Measurements from ENCODE around the gene ZSWIM5. TPM values are rescaled to one million over a fixed set of nuclear protein-coding genes. Genes with fewer than 3 reads are reported as not detected.

The ZSWIM5 gene
- total and polyA plus RNA-seq, 4 donors, result 0.67 to 2.9 (median 1.3) TPM

DNA sequence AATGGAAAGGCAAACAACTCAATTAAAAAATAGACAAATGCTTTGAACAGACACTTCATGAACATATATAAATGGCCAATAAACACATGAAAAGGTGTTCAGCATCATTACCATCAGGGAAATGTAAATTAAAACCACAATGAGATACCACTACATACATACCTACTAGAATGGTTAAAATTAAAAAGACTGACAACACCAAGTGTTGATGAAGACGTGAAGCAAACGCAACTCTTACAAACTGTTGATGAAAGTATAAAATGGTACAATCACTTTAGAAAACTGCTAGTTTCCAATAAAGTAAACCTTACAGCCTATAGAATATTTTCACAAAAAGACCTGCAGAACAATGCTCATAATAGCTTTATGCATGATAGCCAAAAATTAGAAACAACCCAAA is 230.2 kb downstream of the ZSWIM5 start:
- Histone ChIP-seq H3K27ac (ENCODE audit: low read depth in 1 of 2, low read length in 2 of 2) (no peak overlapping the region), H3K4me1 (ENCODE audit: control insufficient read depth in 4 of 4, insufficient read depth in 4 of 4, low read length in 3 of 4) (no peaks in the 10 kb centered on the region), H3K9ac (ENCODE audit: low read depth in 1 of 2, low read length in 2 of 2) (no peak overlapping the region), H3K4me3 (ENCODE audit: low read depth in 1 of 3, low read length in 3 of 3) (no peak overlapping the region), H3K9me3 (ENCODE audit: control insufficient read depth in 4 of 4, low read length in 3 of 4) (no peaks in the 10 kb centered on the region), H3K27me3 (ENCODE audit: control insufficient read depth in 4 of 4, insufficient read depth in 4 of 4, low read length in 3 of 4) (no peaks in the 10 kb centered on the region), H3K36me3 (ENCODE audit: control insufficient read depth in 4 of 4, insufficient read depth in 3 of 4, low read depth in 1 of 4, low read length in 3 of 4) (peaks cover 20 to 42% (median 34%) of the 10 kb centered on the region in 4 donors)
- no peak for DNase-seq (ENCODE audit: low spot score)
- TF ChIP-seq JUND (IDR thresholded peaks at IDR 0.05), result no peak
- no peak for TF ChIP-seq SP1 (IDR thresholded peaks at IDR 0.05)
- TF ChIP-seq, protein P1, sequence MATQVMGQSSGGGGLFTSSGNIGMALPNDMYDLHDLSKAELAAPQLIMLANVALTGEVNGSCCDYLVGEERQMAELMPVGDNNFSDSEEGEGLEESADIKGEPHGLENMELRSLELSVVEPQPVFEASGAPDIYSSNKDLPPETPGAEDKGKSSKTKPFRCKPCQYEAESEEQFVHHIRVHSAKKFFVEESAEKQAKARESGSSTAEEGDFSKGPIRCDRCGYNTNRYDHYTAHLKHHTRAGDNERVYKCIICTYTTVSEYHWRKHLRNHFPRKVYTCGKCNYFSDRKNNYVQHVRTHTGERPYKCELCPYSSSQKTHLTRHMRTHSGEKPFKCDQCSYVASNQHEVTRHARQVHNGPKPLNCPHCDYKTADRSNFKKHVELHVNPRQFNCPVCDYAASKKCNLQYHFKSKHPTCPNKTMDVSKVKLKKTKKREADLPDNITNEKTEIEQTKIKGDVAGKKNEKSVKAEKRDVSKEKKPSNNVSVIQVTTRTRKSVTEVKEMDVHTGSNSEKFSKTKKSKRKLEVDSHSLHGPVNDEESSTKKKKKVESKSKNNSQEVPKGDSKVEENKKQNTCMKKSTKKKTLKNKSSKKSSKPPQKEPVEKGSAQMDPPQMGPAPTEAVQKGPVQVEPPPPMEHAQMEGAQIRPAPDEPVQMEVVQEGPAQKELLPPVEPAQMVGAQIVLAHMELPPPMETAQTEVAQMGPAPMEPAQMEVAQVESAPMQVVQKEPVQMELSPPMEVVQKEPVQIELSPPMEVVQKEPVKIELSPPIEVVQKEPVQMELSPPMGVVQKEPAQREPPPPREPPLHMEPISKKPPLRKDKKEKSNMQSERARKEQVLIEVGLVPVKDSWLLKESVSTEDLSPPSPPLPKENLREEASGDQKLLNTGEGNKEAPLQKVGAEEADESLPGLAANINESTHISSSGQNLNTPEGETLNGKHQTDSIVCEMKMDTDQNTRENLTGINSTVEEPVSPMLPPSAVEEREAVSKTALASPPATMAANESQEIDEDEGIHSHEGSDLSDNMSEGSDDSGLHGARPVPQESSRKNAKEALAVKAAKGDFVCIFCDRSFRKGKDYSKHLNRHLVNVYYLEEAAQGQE (IDR thresholded peaks at IDR 0.05), result no peak
- TF ChIP-seq YY1 (IDR thresholded peaks at IDR 0.05), result no peak
- no peak for TF ChIP-seq EGR1 (IDR thresholded peaks at IDR 0.05; ENCODE audit: low read depth in 2 of 2)
- TF ChIP-seq TAF1 (conservative IDR thresholded peaks at IDR 0.05), result no peak
- no peak for TF ChIP-seq HNF4G (IDR thresholded peaks at IDR 0.05)
- TF ChIP-seq, protein P2, sequence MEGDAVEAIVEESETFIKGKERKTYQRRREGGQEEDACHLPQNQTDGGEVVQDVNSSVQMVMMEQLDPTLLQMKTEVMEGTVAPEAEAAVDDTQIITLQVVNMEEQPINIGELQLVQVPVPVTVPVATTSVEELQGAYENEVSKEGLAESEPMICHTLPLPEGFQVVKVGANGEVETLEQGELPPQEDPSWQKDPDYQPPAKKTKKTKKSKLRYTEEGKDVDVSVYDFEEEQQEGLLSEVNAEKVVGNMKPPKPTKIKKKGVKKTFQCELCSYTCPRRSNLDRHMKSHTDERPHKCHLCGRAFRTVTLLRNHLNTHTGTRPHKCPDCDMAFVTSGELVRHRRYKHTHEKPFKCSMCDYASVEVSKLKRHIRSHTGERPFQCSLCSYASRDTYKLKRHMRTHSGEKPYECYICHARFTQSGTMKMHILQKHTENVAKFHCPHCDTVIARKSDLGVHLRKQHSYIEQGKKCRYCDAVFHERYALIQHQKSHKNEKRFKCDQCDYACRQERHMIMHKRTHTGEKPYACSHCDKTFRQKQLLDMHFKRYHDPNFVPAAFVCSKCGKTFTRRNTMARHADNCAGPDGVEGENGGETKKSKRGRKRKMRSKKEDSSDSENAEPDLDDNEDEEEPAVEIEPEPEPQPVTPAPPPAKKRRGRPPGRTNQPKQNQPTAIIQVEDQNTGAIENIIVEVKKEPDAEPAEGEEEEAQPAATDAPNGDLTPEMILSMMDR (IDR thresholded peaks at IDR 0.05; ENCODE audit: low read depth, low read length, missing input control), result no peak
- no peak for TF ChIP-seq RXRA (IDR thresholded peaks at IDR 0.05)
- TF ChIP-seq FOXA2 (IDR thresholded peaks at IDR 0.05), result no peak
- TF ChIP-seq, protein P3, sequence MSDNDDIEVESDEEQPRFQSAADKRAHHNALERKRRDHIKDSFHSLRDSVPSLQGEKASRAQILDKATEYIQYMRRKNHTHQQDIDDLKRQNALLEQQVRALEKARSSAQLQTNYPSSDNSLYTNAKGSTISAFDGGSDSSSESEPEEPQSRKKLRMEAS (IDR thresholded peaks at IDR 0.05), result no peak
- TF ChIP-seq FOXA1 (IDR thresholded peaks at IDR 0.05), result no peak
- TF ChIP-seq, protein P4, sequence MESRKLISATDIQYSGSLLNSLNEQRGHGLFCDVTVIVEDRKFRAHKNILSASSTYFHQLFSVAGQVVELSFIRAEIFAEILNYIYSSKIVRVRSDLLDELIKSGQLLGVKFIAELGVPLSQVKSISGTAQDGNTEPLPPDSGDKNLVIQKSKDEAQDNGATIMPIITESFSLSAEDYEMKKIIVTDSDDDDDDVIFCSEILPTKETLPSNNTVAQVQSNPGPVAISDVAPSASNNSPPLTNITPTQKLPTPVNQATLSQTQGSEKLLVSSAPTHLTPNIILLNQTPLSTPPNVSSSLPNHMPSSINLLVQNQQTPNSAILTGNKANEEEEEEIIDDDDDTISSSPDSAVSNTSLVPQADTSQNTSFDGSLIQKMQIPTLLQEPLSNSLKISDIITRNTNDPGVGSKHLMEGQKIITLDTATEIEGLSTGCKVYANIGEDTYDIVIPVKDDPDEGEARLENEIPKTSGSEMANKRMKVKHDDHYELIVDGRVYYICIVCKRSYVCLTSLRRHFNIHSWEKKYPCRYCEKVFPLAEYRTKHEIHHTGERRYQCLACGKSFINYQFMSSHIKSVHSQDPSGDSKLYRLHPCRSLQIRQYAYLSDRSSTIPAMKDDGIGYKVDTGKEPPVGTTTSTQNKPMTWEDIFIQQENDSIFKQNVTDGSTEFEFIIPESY (IDR thresholded peaks at IDR 0.05), result no peak
- TF ChIP-seq HNF4A (conservative IDR thresholded peaks at IDR 0.05), result no peak
- no peak for TF ChIP-seq GABPA (IDR thresholded peaks at IDR 0.05 in 1 of 2, conservative IDR thresholded peaks at IDR 0.05 in 1 of 2)
- TF ChIP-seq, protein P5, sequence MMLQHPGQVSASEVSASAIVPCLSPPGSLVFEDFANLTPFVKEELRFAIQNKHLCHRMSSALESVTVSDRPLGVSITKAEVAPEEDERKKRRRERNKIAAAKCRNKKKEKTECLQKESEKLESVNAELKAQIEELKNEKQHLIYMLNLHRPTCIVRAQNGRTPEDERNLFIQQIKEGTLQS (IDR thresholded peaks at IDR 0.05), result no peak
- TF ChIP-seq NR2F2 (IDR thresholded peaks at IDR 0.05), result no peak
- no peak for TF ChIP-seq RAD21 (IDR thresholded peaks at IDR 0.05)
- 98% methylated on average over 2 of the region's 2 CpGs for WGBS

Data from liver (tissue), 9 donors.